Measurements from ENCODE around the gene ID1.
"Not testable (repeated sequence)": the region's sequence is repeated elsewhere in the genome, so short reads cannot be mapped to it uniquely, and the experiment has no call there.

ID1 gene

DNA sequence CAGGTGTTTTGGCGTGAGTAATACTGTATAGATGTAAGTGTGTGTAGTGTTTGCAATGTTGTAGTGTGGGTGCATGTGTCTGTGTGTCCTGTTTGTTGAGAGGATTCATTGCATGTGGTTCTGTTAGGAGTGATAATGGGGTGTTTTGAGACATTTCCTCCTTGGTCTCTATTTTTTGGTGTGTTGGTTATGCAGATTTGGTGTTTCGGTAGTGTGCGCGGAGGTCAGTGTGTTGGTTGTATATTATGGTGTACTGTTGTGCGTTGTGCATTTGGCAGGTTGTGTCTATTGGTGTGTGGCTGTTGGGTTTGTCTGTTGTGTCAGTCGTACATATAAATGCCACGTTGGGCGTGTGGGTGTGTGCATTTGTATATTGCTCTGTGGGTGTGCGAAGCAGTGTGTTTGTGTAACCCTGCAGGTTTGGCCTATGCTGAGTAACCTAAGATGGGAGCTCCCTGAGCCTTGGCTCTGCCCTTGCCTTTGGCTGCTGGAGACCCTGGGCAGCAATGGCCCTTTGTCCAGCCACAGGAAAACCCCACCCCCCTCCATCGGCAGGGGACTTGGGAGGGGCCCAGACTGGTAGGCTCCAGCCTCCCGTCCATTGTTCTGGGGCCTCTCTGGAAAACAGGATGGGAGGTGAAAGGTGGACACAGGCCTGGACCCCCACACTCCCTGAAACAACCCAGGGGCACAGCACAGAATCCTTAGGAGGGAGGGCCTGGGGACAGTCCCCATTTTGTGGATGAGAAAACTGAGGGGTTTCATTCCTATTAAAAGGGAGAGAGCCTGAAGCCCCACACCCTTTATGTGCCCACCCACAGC lies 10.3 kb upstream of the ID1 start:
- Histone ChIP-seq H3K18ac (ENCODE audit: low read length) (peak overlapping the region; percentile 43), H3K9ac (ENCODE audit: low read length) (peak overlapping the region; percentile 70), H3K4me3 (ENCODE audit: low read length) (no peak overlapping the region), H3K23ac (ENCODE audit: low read length) (peak overlapping the region; percentile 11), H2BK15ac (replicated peaks; ENCODE audit: low read depth) (no peak overlapping the region), H3K36me3 (ENCODE audit: control insufficient read depth, insufficient read depth, low read length) (no peaks in the 10 kb centered on the region), H3K56ac (ENCODE audit: low read length) (peak overlapping the region; percentile 94), H3K4ac (ENCODE audit: low read depth, low read length) (peak overlapping the region; percentile 66), H2AK5ac (ENCODE audit: low read length) (peak overlapping the region; percentile 100), H4K5ac (ENCODE audit: low read length) (no peak overlapping the region), H3K79me2 (ENCODE audit: control insufficient read depth, insufficient read depth, low read length) (no peaks in the 10 kb centered on the region), H3K4me2 (ENCODE audit: low read length) (no peak overlapping the region), H2BK120ac (ENCODE audit: low read depth, low read length) (no peak overlapping the region), H4K8ac (ENCODE audit: low read depth, low read length) (no peak overlapping the region), H3K27ac (ENCODE audit: low read depth, low read length) (peak overlapping the region; percentile 37), H3K27me3 (ENCODE audit: insufficient read depth, low read length, poor library complexity) (no peaks in the 10 kb centered on the region), H3K4me1 (ENCODE audit: control insufficient read depth, low read depth, low read length) (peaks cover 17% of the 10 kb centered on the region), H2BK5ac (ENCODE audit: low read length) (peak overlapping the region; percentile 98), H3K79me1 (ENCODE audit: low read length) (no peaks in the 10 kb centered on the region)
- WGBS (ENCODE audit: extremely low coverage, insufficient coverage, low lambda C conversion rate), result 100% methylated on average over 3 of the region's 11 CpGs
- peak; percentile 83 for DNase-seq

DNA sequence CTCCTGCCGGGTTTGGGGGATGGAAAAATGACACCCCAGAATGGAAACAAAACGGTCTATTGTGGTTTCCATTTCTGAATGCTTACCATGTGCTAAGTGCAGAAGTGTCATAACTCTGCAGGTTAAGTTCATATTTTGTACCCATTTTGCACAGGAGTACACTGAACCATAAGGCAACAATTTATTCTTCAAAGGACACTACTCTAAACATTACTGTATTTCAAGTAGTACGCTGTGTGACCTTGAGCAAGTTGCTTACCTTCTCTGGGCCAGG lies 9.8 kb upstream of the ID1 start:
- Histone ChIP-seq H2BK5ac (ENCODE audit: low read length) (peak overlapping the region; percentile 38), H3K4me3 (ENCODE audit: low read length) (no peak overlapping the region), H3K79me1 (ENCODE audit: low read length) (no peaks in the 10 kb centered on the region), H3K23ac (ENCODE audit: low read length) (no peak overlapping the region), H4K8ac (ENCODE audit: low read depth, low read length) (no peak overlapping the region), H3K4me1 (ENCODE audit: control insufficient read depth, low read depth, low read length) (peaks cover 17% of the 10 kb centered on the region), H3K9ac (ENCODE audit: low read length) (peak overlapping the region; percentile 31), H3K56ac (ENCODE audit: low read length) (peak overlapping the region; percentile 94), H4K5ac (ENCODE audit: low read length) (peak overlapping the region; percentile 90), H2BK120ac (ENCODE audit: low read depth, low read length) (no peak overlapping the region), H3K79me2 (ENCODE audit: control insufficient read depth, insufficient read depth, low read length) (no peaks in the 10 kb centered on the region), H3K4ac (ENCODE audit: low read depth, low read length) (peak overlapping the region; percentile 66), H2BK15ac (replicated peaks; ENCODE audit: low read depth) (no peak overlapping the region), H3K36me3 (ENCODE audit: control insufficient read depth, insufficient read depth, low read length) (no peaks in the 10 kb centered on the region), H3K4me2 (ENCODE audit: low read length) (no peak overlapping the region), H3K27ac (ENCODE audit: low read depth, low read length) (peak overlapping the region; percentile 37), H3K18ac (ENCODE audit: low read length) (peak overlapping the region; percentile 43), H3K27me3 (ENCODE audit: insufficient read depth, low read length, poor library complexity) (no peaks in the 10 kb centered on the region), H2AK5ac (ENCODE audit: low read length) (peak overlapping the region; percentile 77)
- WGBS (ENCODE audit: extremely low coverage, insufficient coverage, low lambda C conversion rate), result no CpG with 5 or more reads among the region's 3 CpGs
- no peak for DNase-seq

- H3K79me1 ChIP-seq (ENCODE audit: low read length), result no peaks in the 10 kb centered on the region
- WGBS (ENCODE audit: extremely low coverage, insufficient coverage, low lambda C conversion rate), result no CpG with 5 or more reads among the region's 15 CpGs
- H3K56ac ChIP-seq (ENCODE audit: low read length), result peak overlapping the region; percentile 94
- no peaks in the 10 kb centered on the region for H3K36me3 ChIP-seq (ENCODE audit: control insufficient read depth, insufficient read depth, low read length)
- peaks cover 17% of the 10 kb centered on the region for H3K4me1 ChIP-seq (ENCODE audit: control insufficient read depth, low read depth, low read length)
- H2BK5ac ChIP-seq (ENCODE audit: low read length), result peak overlapping the region; percentile 95
- no peaks in the 10 kb centered on the region for H3K27me3 ChIP-seq (ENCODE audit: insufficient read depth, low read length, poor library complexity)
- DNase-seq, result peak; percentile 98
- H3K9ac ChIP-seq (ENCODE audit: low read length), result peak overlapping the region; percentile 57
- H3K23ac ChIP-seq (ENCODE audit: low read length), result peak overlapping the region; percentile 82
- H3K79me2 ChIP-seq (ENCODE audit: control insufficient read depth, insufficient read depth, low read length), result no peaks in the 10 kb centered on the region
- H2BK120ac ChIP-seq (ENCODE audit: low read depth, low read length), result peak overlapping the region; percentile 5
- H2BK15ac ChIP-seq (replicated peaks; ENCODE audit: low read depth), result no peak overlapping the region
- peak overlapping the region; percentile 37 for H3K27ac ChIP-seq (ENCODE audit: low read depth, low read length)
- peak overlapping the region; percentile 44 for H3K4ac ChIP-seq (ENCODE audit: low read depth, low read length)
- peak overlapping the region; percentile 23 for H3K18ac ChIP-seq (ENCODE audit: low read length)
- no peak overlapping the region for H3K4me3 ChIP-seq (ENCODE audit: low read length)
- H4K8ac ChIP-seq (ENCODE audit: low read depth, low read length), result no peak overlapping the region
- H2AK5ac ChIP-seq (ENCODE audit: low read length), result peak overlapping the region; percentile 93
- peak overlapping the region; percentile 90 for H4K5ac ChIP-seq (ENCODE audit: low read length)
- H3K4me2 ChIP-seq (ENCODE audit: low read length), result no peak overlapping the region
These were observed 9.3 kb upstream of the ID1 start for GRCh38 chr20:31595654-31596411.

GRCh38 chr20:31596412-31596715 lies 8.7 kb upstream of the ID1 start:
- peak overlapping the region; percentile 82 for H3K23ac ChIP-seq (ENCODE audit: low read length)
- not testable (repeated sequence) for H4K8ac ChIP-seq (ENCODE audit: low read depth, low read length); H3K79me1 ChIP-seq (ENCODE audit: low read length); H3K27me3 ChIP-seq (ENCODE audit: insufficient read depth, low read length, poor library complexity); H2BK15ac ChIP-seq (replicated peaks; ENCODE audit: low read depth); H3K36me3 ChIP-seq (ENCODE audit: control insufficient read depth, insufficient read depth, low read length); H3K79me2 ChIP-seq (ENCODE audit: control insufficient read depth, insufficient read depth, low read length); H3K4me2 ChIP-seq (ENCODE audit: low read length); H3K4me3 ChIP-seq (ENCODE audit: low read length); H4K5ac ChIP-seq (ENCODE audit: low read length)
- no CpG with 5 or more reads among the region's 4 CpGs for WGBS (ENCODE audit: extremely low coverage, insufficient coverage, low lambda C conversion rate)
- peak overlapping the region; percentile 5 for H2BK120ac ChIP-seq (ENCODE audit: low read depth, low read length)
- H3K9ac ChIP-seq (ENCODE audit: low read length), result peak overlapping the region; percentile 57
- H3K4me1 ChIP-seq (ENCODE audit: control insufficient read depth, low read depth, low read length), result peaks cover 13% of the 10 kb centered on the region
- H3K18ac ChIP-seq (ENCODE audit: low read length), result peak overlapping the region; percentile 23
- peak; percentile 35 for DNase-seq
- H3K56ac ChIP-seq (ENCODE audit: low read length), result peak overlapping the region; percentile 93
- H3K27ac ChIP-seq (ENCODE audit: low read depth, low read length), result peak overlapping the region; percentile 37
- peak overlapping the region; percentile 93 for H2AK5ac ChIP-seq (ENCODE audit: low read length)
- H3K4ac ChIP-seq (ENCODE audit: low read depth, low read length), result peak overlapping the region; percentile 44
- H2BK5ac ChIP-seq (ENCODE audit: low read length), result peak overlapping the region; percentile 95

DNA sequence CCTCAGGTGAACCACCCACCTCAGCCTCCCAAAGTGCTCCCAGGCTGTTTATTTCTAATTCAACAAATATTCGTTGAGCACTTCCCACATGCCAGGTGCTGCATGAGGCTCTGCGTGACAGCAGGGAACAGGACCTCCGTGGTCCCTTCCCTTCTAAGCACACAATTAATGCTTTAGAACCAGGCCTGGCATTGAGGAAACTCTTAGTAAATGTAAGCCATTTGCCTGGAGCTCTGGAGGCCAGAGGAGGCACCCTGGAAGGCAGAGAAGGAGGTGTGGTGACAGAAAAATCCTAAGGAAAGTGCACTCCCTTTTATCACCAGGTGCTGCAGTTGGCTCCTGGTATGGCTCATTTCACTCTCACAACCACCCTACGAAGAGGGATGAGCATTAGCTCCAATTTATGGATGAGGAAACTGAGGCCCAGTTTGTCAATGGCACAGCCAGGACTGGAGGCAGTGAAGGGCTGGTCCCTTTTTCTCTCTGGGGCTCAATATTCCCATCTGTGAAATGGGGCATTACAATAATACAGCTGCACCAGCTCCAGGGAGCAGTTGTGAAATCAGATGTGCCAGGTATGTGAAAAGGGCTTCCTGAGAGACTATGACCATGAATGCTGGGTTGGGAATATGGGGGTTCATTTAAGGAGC lies 8.1 kb upstream of the ID1 start:
- Histone ChIP-seq H4K5ac (ENCODE audit: low read length) (no peak overlapping the region), H3K4me3 (ENCODE audit: low read length) (no peak overlapping the region), H3K79me2 (ENCODE audit: control insufficient read depth, insufficient read depth, low read length) (no peaks in the 10 kb centered on the region), H3K4me2 (ENCODE audit: low read length) (no peak overlapping the region), H3K79me1 (ENCODE audit: low read length) (no peaks in the 10 kb centered on the region), H3K27me3 (ENCODE audit: insufficient read depth, low read length, poor library complexity) (no peaks in the 10 kb centered on the region), H3K36me3 (ENCODE audit: control insufficient read depth, insufficient read depth, low read length) (no peaks in the 10 kb centered on the region), H2BK15ac (replicated peaks; ENCODE audit: low read depth) (no peak overlapping the region), H3K9ac (ENCODE audit: low read length) (no peak overlapping the region), H4K8ac (ENCODE audit: low read depth, low read length) (no peak overlapping the region), H3K4ac (ENCODE audit: low read depth, low read length) (peak overlapping the region; percentile 8), H3K27ac (ENCODE audit: low read depth, low read length) (no peak overlapping the region), H2BK5ac (ENCODE audit: low read length) (peak overlapping the region; percentile 4), H3K18ac (ENCODE audit: low read length) (no peak overlapping the region), H2AK5ac (ENCODE audit: low read length) (peak overlapping the region; percentile 40), H3K4me1 (ENCODE audit: control insufficient read depth, low read depth, low read length) (peaks cover 12% of the 10 kb centered on the region), H3K23ac (ENCODE audit: low read length) (peak overlapping the region; percentile 7), H2BK120ac (ENCODE audit: low read depth, low read length) (no peak overlapping the region), H3K56ac (ENCODE audit: low read length) (peak overlapping the region; percentile 59)
- whole genome bisulfite sequencing (ENCODE audit: extremely low coverage, insufficient coverage, low lambda C conversion rate), result no CpG with 5 or more reads among the region's 4 CpGs
- DNase-seq, result peak; percentile 72

All from mesendoderm (in vitro differentiated cells).